ENCODE results near the gene CAVIN1.
"Not testable (repeated sequence)": the region's sequence is repeated elsewhere in the genome, so short reads cannot be mapped to it uniquely, and the experiment has no call there.

Gene CAVIN1

GRCh38 chr17:42431758-42432161 lies 8.7 kb upstream of the CAVIN1 start:
- DNase-seq (ENCODE audit: low read depth in 2 of 2), result no peak

GRCh38 chr17:42429726-42430447 lies 6.8 kb upstream of the CAVIN1 start:
- no peak for DNase-seq (ENCODE audit: low read depth in 2 of 2)

- DNase-seq (ENCODE audit: low read depth in 2 of 2), result no peak
Measured at GRCh38 chr17:42428141-42428944, 5.3 kb upstream of the CAVIN1 start.

- no peak for DNase-seq (ENCODE audit: low read depth in 2 of 2)
Measured at GRCh38 chr17:42424991-42425610, 2.0 kb upstream of the CAVIN1 start.

GRCh38 chr17:42423766-42424165 lies 710 bp upstream of the CAVIN1 start:
- no peak for DNase-seq (ENCODE audit: low read depth in 2 of 2)

- peak; percentile 13 to 35 for DNase-seq (ENCODE audit: low read depth in 2 of 2)
Measured at GRCh38 chr17:42422412-42422957, 571 bp downstream of the CAVIN1 start.

GRCh38 chr17:42421507-42422338 lies 1.3 kb downstream of the CAVIN1 start:
- DNase-seq (ENCODE audit: low read depth in 2 of 2), result no peak

- DNase-seq (ENCODE audit: low read depth in 2 of 2), result no peak
Measured at GRCh38 chr17:42421136-42421506, 1.9 kb downstream of the CAVIN1 start.

- DNase-seq (ENCODE audit: low read depth in 2 of 2), result not testable (repeated sequence)
Measured at GRCh38 chr17:42417981-42418380, 5.1 kb downstream of the CAVIN1 start.

GRCh38 chr17:42414704-42415409 lies 8.2 kb downstream of the CAVIN1 start:
- peak; percentile 46 to 62 for DNase-seq (ENCODE audit: low read depth in 2 of 2)

- no peak for DNase-seq (ENCODE audit: low read depth in 2 of 2)
Measured at GRCh38 chr17:42413464-42414040, 9.5 kb downstream of the CAVIN1 start.

GRCh38 chr17:42411905-42412679 lies 11.0 kb downstream of the CAVIN1 start:
- DNase-seq (ENCODE audit: low read depth in 2 of 2), result no peak

GRCh38 chr17:42411361-42411760 lies 11.7 kb downstream of the CAVIN1 start:
- no peak for DNase-seq (ENCODE audit: low read depth in 2 of 2)

- DNase-seq (ENCODE audit: low read depth in 2 of 2), result no peak
Measured at GRCh38 chr17:42410319-42410685, 12.8 kb downstream of the CAVIN1 start.

GRCh38 chr17:42409523-42410318 lies 13.3 kb downstream of the CAVIN1 start:
- DNase-seq (ENCODE audit: low read depth in 2 of 2), result no peak

GRCh38 chr17:42408061-42408460 lies 15.0 kb downstream of the CAVIN1 start:
- no peak for DNase-seq (ENCODE audit: low read depth in 2 of 2)

- peak; percentile 34 to 47 for DNase-seq (ENCODE audit: low read depth in 2 of 2)
Measured at GRCh38 chr17:42407289-42407836, 15.7 kb downstream of the CAVIN1 start.

- no peak for DNase-seq (ENCODE audit: low read depth in 2 of 2)
Measured at GRCh38 chr17:42406615-42407288, 16.3 kb downstream of the CAVIN1 start.

Data from stimulated activated CD4-positive, alpha-beta T cell treated with anti-CD3 and anti-CD28 coated beads, Interleukin-15, amount 100 ng/mL, for 48 hours (primary cell).